Hepatocyte (in vitro differentiated cells): ENCODE data around the gene RNF175.

Experiments used
- EZH2 ChIP-seq: fragments of 200-600 bp; sonication (generic); IDR thresholded peaks from 2 replicates; pipeline ENCODE4 v1.6.1; 2016; ENCODE audit warnings: antibody characterized with exemption, mild to moderate bottlenecking, borderline replicate concordance
- EZH2phosphoT487 ChIP-seq: fragments of 200-600 bp; sonication (generic); IDR thresholded peaks from one replicate; pipeline ENCODE4 v1.6.1; 2018; ENCODE audit warnings: antibody characterized with exemption, mild to moderate bottlenecking, low read depth, moderate library complexity; ENCODE audit not compliant: unreplicated experiment, severe bottlenecking
- TF ChIP-seq, protein P1 (sequence below): fragments of 200-600 bp; sonication (generic); IDR thresholded peaks from 2 replicates; pipeline ENCODE4 v1.5.1; 2016; ENCODE audit warnings: antibody characterized with exemption, mild to moderate bottlenecking; ENCODE audit not compliant: poor library complexity

DNA sequence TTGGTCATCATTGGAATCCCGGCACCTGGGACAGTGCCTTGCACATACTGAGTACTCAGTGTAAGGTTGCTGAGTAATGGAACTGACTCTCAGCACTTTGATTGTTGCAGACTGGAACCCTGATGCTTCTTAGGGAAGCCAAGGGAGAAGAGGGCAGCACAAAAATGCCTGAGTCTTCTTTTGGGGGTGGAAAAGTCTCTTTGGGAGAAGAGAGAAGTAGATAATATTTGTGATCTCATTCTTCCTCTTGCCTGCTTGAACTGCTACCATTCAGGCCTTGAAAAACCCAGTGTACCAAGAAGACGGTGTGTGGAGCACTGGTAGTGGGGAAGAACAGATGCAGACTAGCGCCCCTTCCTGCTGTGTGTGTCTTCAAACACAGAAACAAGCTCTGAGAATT lies 16.8 kb upstream of the RNF175 start:
- TF ChIP-seq EZH2 (no peak), EZH2phosphoT487 (no peak)
- TF ChIP-seq, protein P1, sequence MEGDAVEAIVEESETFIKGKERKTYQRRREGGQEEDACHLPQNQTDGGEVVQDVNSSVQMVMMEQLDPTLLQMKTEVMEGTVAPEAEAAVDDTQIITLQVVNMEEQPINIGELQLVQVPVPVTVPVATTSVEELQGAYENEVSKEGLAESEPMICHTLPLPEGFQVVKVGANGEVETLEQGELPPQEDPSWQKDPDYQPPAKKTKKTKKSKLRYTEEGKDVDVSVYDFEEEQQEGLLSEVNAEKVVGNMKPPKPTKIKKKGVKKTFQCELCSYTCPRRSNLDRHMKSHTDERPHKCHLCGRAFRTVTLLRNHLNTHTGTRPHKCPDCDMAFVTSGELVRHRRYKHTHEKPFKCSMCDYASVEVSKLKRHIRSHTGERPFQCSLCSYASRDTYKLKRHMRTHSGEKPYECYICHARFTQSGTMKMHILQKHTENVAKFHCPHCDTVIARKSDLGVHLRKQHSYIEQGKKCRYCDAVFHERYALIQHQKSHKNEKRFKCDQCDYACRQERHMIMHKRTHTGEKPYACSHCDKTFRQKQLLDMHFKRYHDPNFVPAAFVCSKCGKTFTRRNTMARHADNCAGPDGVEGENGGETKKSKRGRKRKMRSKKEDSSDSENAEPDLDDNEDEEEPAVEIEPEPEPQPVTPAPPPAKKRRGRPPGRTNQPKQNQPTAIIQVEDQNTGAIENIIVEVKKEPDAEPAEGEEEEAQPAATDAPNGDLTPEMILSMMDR: no peak
